DND-41 (cell line): Measurements from ENCODE around the gene DAZAP1.

Experiments used
- ATAC-seq: fragments of 200-7000 bp; cut with Tn5 transposase; 3 replicates; pipeline ENCODE4 v1.9.1; 2021; ENCODE audit warnings: low read depth; ENCODE audit not compliant: insufficient read depth
- DNase-seq: peaks from one replicate; pipeline ENCODE4 v3.0.0-alpha.2; 2020
- H2AFZ ChIP-seq: 2 replicates; pipeline ENCODE4 v1.6.0; 2012; ENCODE audit warnings: low read depth, low read length
- H3K27ac ChIP-seq: 2 replicates; pipeline ENCODE4 v1.5.1; 2012; ENCODE audit warnings: low read length, inconsistent platforms
- H3K27me3 ChIP-seq: fragments of 200-600 bp; sonication (generic); 2 replicates; pipeline ENCODE4 v1.6.0; 2012; ENCODE audit warnings: low read length, mild to moderate bottlenecking, inconsistent platforms; ENCODE audit not compliant: insufficient read depth, poor library complexity
- H3K36me3 ChIP-seq: 2 replicates; pipeline ENCODE4 v1.5.1; 2012; ENCODE audit warnings: low read length, inconsistent platforms; ENCODE audit not compliant: insufficient read depth
- H3K4me1 ChIP-seq: 2 replicates; pipeline ENCODE4 v1.5.1; 2012; ENCODE audit warnings: mild to moderate bottlenecking, low read length; ENCODE audit not compliant: insufficient read depth
- H3K4me2 ChIP-seq: 2 replicates; pipeline ENCODE4 v1.6.0; 2012; ENCODE audit warnings: mild to moderate bottlenecking, moderate library complexity, low read length, inconsistent platforms; ENCODE audit not compliant: insufficient read depth
- H3K4me3 ChIP-seq, 2 experiments: fragments of 200-600 bp in 1 of 2; shearing (Covaris generic) in 1 of 2; 2 replicates each; pipeline ENCODE4 v1.5.1; 2012 to 2016; ENCODE audit warnings: inconsistent platforms in 2 of 2, low read length in 2 of 2, mild to moderate bottlenecking in 2 of 2, low read depth in 1 of 2, moderate library complexity in 1 of 2
- H3K79me2 ChIP-seq: 2 replicates; pipeline ENCODE4 v1.6.0; 2012; ENCODE audit warnings: low read length, inconsistent platforms; ENCODE audit not compliant: insufficient read depth
- H3K9ac ChIP-seq: 2 replicates; pipeline ENCODE4 v1.6.0; 2012; ENCODE audit warnings: low read depth, mild to moderate bottlenecking, inconsistent platforms, low read length, moderate library complexity
- H3K9me3 ChIP-seq: 2 replicates; pipeline ENCODE4 v1.5.1; 2012; ENCODE audit warnings: low read length, moderate library complexity, mild to moderate bottlenecking, inconsistent platforms; ENCODE audit not compliant: insufficient read depth, severe bottlenecking
- H4K20me1 ChIP-seq: 2 replicates; pipeline ENCODE4 v1.6.0; 2012; ENCODE audit warnings: low read length; ENCODE audit not compliant: insufficient read depth
- CTCF ChIP-seq: IDR thresholded peaks from 2 replicates; pipeline ENCODE4 v1.5.1; 2012; ENCODE audit warnings: borderline replicate concordance, low read length, moderate library complexity, mild to moderate bottlenecking; ENCODE audit not compliant: poor library complexity, severe bottlenecking; ENCODE audit errors: extremely low read depth
- EZH2 ChIP-seq: IDR thresholded peaks from 3 replicates; pipeline ENCODE4 v1.6.1; 2012; ENCODE audit warnings: borderline replicate concordance, low read depth, mild to moderate bottlenecking, moderate library complexity, low read length, inconsistent platforms; ENCODE audit not compliant: severe bottlenecking

The DAZAP1 gene

DNA sequence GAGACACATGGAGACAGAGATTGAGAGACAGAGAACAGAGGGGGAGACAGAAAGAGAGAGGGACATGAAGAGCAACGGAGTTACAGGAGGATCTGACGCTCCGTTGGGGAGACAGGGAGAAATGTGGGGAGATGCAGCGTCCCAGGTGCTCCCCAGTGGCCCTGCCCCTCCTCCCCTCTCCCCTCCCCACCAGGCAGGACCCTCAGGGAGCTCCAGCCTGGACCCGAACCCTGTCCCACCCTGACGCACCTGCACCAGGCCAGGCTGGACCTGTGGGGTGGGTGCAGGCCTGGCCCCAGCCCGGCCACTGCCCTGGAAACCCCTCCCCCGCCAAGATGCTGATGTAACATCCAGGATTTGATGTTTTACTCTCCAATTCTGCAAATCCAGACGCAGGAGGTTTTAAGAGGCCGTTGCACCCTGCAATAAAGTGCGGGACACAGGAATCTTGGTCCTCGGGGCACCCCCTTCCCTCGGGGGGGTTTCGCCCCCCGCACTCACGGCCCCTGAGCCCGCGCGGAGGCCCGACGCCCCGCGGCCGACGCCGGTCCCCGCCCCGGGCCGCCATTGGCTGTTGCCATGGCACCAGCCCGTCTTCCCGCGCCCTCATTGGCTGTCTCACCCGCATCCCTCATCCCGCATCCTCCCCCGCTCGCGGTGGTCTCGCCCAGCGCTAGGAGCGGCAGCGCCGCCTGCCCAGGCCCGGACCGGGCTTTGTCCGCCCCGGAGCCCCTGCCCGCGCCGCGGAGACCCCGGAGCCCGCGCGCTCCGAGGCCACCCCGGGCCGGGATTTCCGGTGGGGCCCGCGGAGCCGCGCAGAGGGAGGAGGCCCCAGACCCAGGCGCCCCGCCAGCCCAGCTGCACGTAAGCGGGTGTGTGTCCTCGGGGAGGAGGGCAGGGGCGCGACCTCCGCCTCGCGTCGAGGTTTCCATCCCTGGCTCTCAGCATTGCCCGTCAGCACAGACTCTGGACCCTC lies 42.4 kb downstream of the DAZAP1 start, which contains the start of gene APC2:
TSS of gene APC2 (plus strand) at position 655 of the 976 bp plus-strand sequence. CDS start 2,881 bp downstream, outside the sequence.
- Histone ChIP-seq H3K27me3 (peaks cover 7% of the 10 kb centered on the region), H3K27ac (no peak within 1 kb of the TSS), H2AFZ (no peak within 1 kb of the TSS), H3K4me3 (no peak within 1 kb of the TSS), H3K36me3 (no peaks in the 10 kb centered on the region), H4K20me1 (peaks cover 35% of the 10 kb centered on the region), H3K4me2 (no peak within 1 kb of the TSS), H3K9ac (no peak within 1 kb of the TSS), H3K4me1 (peaks cover 8% of the 10 kb centered on the region), H3K9me3 (no peaks in the 10 kb centered on the region), H3K79me2 (no peaks in the 10 kb centered on the region)
- ATAC-seq: peak; percentile 41
- TF ChIP-seq EZH2 (no peak), CTCF (no peak)
- DNase-seq: peak; percentile 57

- H3K27ac ChIP-seq: no peak overlapping the region
- no peaks in the 10 kb centered on the region for H3K9me3 ChIP-seq
- H3K4me3 ChIP-seq: no peak overlapping the region
- peaks cover 7% of the 10 kb centered on the region for H3K27me3 ChIP-seq
- no peaks in the 10 kb centered on the region for H3K36me3 ChIP-seq
- H3K4me1 ChIP-seq: peaks cover 11% of the 10 kb centered on the region
- H4K20me1 ChIP-seq: peaks cover 40% of the 10 kb centered on the region
- no peak for DNase-seq
- H3K79me2 ChIP-seq: no peaks in the 10 kb centered on the region
- TF ChIP-seq EZH2 (no peak), CTCF (no peak)
- no peak overlapping the region for H2AFZ ChIP-seq
- no peak overlapping the region for H3K4me2 ChIP-seq
- no peak for ATAC-seq
- H3K9ac ChIP-seq: no peak overlapping the region
Observed at GRCh38 chr19:1450735-1451731, 43.6 kb downstream of the DAZAP1 start.

DNA sequence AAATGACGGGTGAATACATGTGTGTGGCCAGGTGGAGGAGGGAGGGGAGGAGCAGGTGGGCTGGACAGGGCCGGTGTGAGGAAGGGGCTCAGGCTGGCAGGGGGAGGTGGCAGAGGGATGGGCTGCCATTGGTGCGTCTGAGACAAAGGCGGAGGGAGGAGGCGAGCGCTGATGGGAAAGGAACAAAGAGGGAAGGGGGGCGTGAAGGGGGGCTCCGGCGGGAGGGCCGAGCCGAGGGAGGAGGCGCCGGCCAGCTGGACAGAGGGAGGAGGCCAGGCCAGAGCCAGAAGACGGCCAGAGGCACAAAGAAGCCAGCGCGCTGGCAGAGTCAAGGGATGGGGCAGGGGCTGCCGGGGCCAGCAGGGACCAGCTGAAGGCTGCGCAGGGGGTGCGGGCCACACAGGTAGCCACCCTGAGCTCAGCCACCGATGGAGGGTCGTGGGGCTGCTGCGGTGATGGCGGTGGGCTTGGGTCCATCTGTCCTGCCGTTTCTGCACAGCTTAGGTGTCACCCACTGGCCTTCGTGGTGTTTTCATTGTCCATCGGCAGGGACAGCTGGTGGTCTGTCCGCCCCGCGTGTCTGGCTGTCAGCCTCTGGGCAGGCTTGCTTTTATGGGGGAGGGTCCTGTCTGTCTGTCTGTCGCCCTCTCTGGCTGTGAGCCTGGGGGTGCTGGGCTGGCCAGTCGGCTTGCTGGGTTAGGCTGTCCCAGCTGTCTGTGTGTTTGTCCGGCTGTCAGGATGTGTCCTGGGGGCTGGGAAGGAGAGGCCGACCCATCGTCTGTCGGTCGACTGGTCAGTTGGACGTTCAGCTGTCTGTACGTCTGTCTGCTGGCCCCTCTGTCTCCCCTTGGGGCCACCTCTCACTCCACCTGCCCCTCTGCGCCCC lies 44.8 kb downstream of the DAZAP1 start:
- Histone ChIP-seq H3K27me3 (peaks cover 7% of the 10 kb centered on the region), H3K4me1 (peaks cover 15% of the 10 kb centered on the region), H3K4me3 (no peak overlapping the region), H3K79me2 (no peaks in the 10 kb centered on the region), H3K9ac (no peak overlapping the region), H3K9me3 (no peaks in the 10 kb centered on the region), H3K4me2 (no peak overlapping the region), H3K36me3 (no peaks in the 10 kb centered on the region), H2AFZ (no peak overlapping the region), H4K20me1 (peaks cover 43% of the 10 kb centered on the region), H3K27ac (no peak overlapping the region)
- no peak for DNase-seq
- ATAC-seq: no peak
- TF ChIP-seq EZH2 (no peak), CTCF (no peak)
